Tibial artery (tissue), 4 donors: Measurements from ENCODE around the gene FBLIM1.

Experiments
- DNase-seq, 2 donors: peaks; one replicate each; pipeline ENCODE4 v3.0.0-alpha.2; 2019
- H3K27ac ChIP-seq, 2 donors: fragments of 200-600 bp; sonication (generic) in 1 of 2; 1 replicate in 1 of 2; 2 replicates in 1 of 2; pipeline ENCODE4 v1.5.1; 2018 to 2019; ENCODE audit warnings: mild to moderate bottlenecking in 1 of 2
- H3K27me3 ChIP-seq, 2 donors: fragments of 200-600 bp; sonication (generic) in 1 of 2; one replicate each; pipeline versions ENCODE4 v1.5.1 to v1.6.0; 2016 to 2019
- H3K36me3 ChIP-seq, 3 donors: fragments of 200-600 bp; sonication (generic) in 2 of 3; one replicate each; pipeline ENCODE4 v1.5.1; 2016 to 2019; ENCODE audit warnings: mild to moderate bottlenecking in 2 of 3
- H3K4me1 ChIP-seq, 4 donors: fragments of 200-600 bp; sonication (generic) in 2 of 4; 1 replicate in 3 of 4; 2 replicates in 1 of 4; pipeline ENCODE4 v1.5.1; 2016 to 2019
- H3K4me3 ChIP-seq, 2 donors: fragments of 200-600 bp; sonication (generic) in 1 of 2; 1 replicate in 1 of 2; 2 replicates in 1 of 2; pipeline ENCODE4 v1.5.1; 2018 to 2019; ENCODE audit warnings: mild to moderate bottlenecking in 2 of 2
- H3K9me3 ChIP-seq, 3 donors: fragments of 200-600 bp; sonication (generic) in 1 of 3; one replicate each; pipeline ENCODE4 v1.5.1; 2016 to 2019
- CTCF ChIP-seq, 2 experiments: fragments of 200-600 bp in 1 of 2; fragments of 450-650 bp in 1 of 2; IDR thresholded peaks; one replicate each; pipeline ENCODE4 v1.5.1; 2017 to 2019; ENCODE audit warnings: antibody characterized with exemption in 2 of 2, mild to moderate bottlenecking in 1 of 2, moderate library complexity in 1 of 2
- intact Hi-C: fragments of 100-400 bp; cut with DNase I; formaldehyde crosslinking; loops from one replicate; pipeline ENCODE4 v1.15.0; 2023; ENCODE audit warnings: low total_unique reads

FBLIM1 gene

GRCh38 chr1:15732686-15733081 lies 25.9 kb upstream of the FBLIM1 start:
- intact Hi-C loops: loop anchor here (5.0 kb wide), 1 partner anchor 135 kb away; no protein-coding TSS in a partner anchor
- no peak for DNase-seq
- no peaks in the 10 kb centered on the region for H3K27me3 ChIP-seq
- no peak for TF ChIP-seq CTCF (IDR thresholded peaks at IDR 0.05)
- no peak overlapping the region for H3K27ac ChIP-seq
- H3K36me3 ChIP-seq: peaks cover 66 to 79% (median 76%) of the 10 kb centered on the region in 3 donors
- no peaks in the 10 kb centered on the region for H3K9me3 ChIP-seq
- no peak overlapping the region for H3K4me3 ChIP-seq
- peaks cover 0 to 27% (median 17%) of the 10 kb centered on the region in 4 donors for H3K4me1 ChIP-seq

GRCh38 chr1:15733218-15733725 lies 25.3 kb upstream of the FBLIM1 start:
- Histone ChIP-seq H3K4me3 (no peak overlapping the region), H3K27me3 (no peaks in the 10 kb centered on the region), H3K27ac (no peak overlapping the region), H3K36me3 (peaks cover 61 to 73% (median 71%) of the 10 kb centered on the region in 3 donors), H3K9me3 (no peaks in the 10 kb centered on the region), H3K4me1 (peaks cover 0 to 27% (median 17%) of the 10 kb centered on the region in 4 donors)
- no peak for TF ChIP-seq CTCF (IDR thresholded peaks at IDR 0.05)
- DNase-seq: no peak
- intact Hi-C loops: loop anchor here (5.0 kb wide), 1 partner anchor 136 kb away; no protein-coding TSS in a partner anchor

GRCh38 chr1:15733726-15734226 lies 24.8 kb upstream of the FBLIM1 start:
- peaks cover 56 to 68% (median 66%) of the 10 kb centered on the region in 3 donors for H3K36me3 ChIP-seq
- TF ChIP-seq CTCF (IDR thresholded peaks at IDR 0.05): no peak
- H3K27me3 ChIP-seq: no peaks in the 10 kb centered on the region
- H3K27ac ChIP-seq: no peak overlapping the region
- peak in 1 of 2 donors; percentile 67 for DNase-seq
- intact Hi-C loops: loop anchor here (5.0 kb wide), 1 partner anchor 136 kb away; no protein-coding TSS in a partner anchor
- no peak overlapping the region for H3K4me3 ChIP-seq
- H3K4me1 ChIP-seq: peaks cover 0 to 27% (median 17%) of the 10 kb centered on the region in 4 donors
- H3K9me3 ChIP-seq: no peaks in the 10 kb centered on the region

- Histone ChIP-seq H3K27ac (peak overlapping the region in 1 of 2 donors; percentile 68), H3K27me3 (no peaks in the 10 kb centered on the region), H3K36me3 (peaks cover 50 to 63% (median 62%) of the 10 kb centered on the region in 3 donors), H3K9me3 (no peaks in the 10 kb centered on the region), H3K4me3 (no peak overlapping the region), H3K4me1 (peaks cover 0 to 31% (median 19%) of the 10 kb centered on the region in 4 donors)
- DNase-seq: no peak
- TF ChIP-seq CTCF (IDR thresholded peaks at IDR 0.05): no peak
- intact Hi-C loops: loop anchor here (5.0 kb wide), 1 partner anchor 137 kb away; no protein-coding TSS in a partner anchor
Observed at GRCh38 chr1:15734296-15734695, 24.3 kb upstream of the FBLIM1 start.

GRCh38 chr1:15734901-15735300 lies 23.7 kb upstream of the FBLIM1 start:
- peaks cover 0 to 37% (median 19%) of the 10 kb centered on the region in 4 donors for H3K4me1 ChIP-seq
- no peak overlapping the region for H3K4me3 ChIP-seq
- peak overlapping the region; percentile 28 to 68 for H3K27ac ChIP-seq
- H3K36me3 ChIP-seq: peaks cover 44 to 57% (median 57%) of the 10 kb centered on the region in 3 donors
- DNase-seq: peak in 1 of 2 donors; percentile 70
- no peaks in the 10 kb centered on the region for H3K27me3 ChIP-seq
- intact Hi-C loops: loop anchor here (5.0 kb wide), 1 partner anchor 138 kb away; no protein-coding TSS in a partner anchor
- no peaks in the 10 kb centered on the region for H3K9me3 ChIP-seq
- TF ChIP-seq CTCF (IDR thresholded peaks at IDR 0.05): no peak
